GM21717 (cell line): Measurements from ENCODE around the gene KCNIP4.
A peak's percentile ranks its signal among the peaks of the same experiment; 100 is the strongest.
"Not testable (repeated sequence)": the region's sequence is repeated elsewhere in the genome, so short reads cannot be mapped to it uniquely, and the experiment has no call there.

Experiments
- ATAC-seq: cut with Tn5 transposase; IDR thresholded peaks from one replicate; pipeline ENCODE4 v1.9.1; 2021; ENCODE audit warnings: mild to moderate bottlenecking, moderate library complexity; ENCODE audit not compliant: unreplicated experiment

Gene KCNIP4

DNA sequence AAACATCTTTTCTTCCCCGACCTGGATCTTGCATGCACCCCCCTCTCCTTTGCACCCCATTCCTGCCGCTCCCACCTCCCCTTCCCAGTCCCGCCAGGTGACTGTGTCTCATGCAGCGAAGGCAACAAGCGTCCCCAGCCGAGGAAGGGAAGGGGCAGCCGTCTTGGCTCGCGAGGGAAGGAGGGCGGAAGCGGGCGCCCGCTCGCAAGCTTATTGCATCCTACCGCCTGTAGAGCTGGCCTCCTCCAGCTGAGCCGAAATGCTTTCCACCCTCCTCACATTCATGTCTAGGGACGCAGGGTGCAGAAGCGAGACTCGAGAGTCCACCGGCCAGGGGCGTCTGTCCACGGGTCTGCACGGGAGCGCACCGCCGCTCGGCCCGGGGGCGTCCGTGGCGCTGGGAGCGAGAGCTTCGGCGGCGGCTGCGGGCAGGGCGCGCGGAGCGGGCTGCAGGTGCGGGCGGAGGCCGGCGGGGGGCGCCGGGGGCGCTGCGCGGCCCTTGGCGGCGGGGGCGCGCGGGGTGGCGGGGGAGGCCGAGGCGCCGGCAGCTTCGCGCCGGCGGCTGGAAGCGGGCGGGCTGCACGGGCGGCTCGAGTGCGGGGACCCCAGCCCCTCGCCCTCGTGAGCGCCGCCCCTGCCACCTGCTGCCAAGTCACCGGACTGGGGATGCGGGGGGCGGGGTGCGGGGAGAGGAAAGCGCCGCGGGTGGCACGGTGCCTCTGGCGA, at the start of gene KCNIP4:
Gene KCNIP4, minus strand, starts transcription at position 426 of the 726 bp plus-strand sequence.
- ATAC-seq, result no peak

GRCh38 chr4:21996618-21997017, 48.0 kb upstream of the KCNIP4 start:
- not testable (repeated sequence) for ATAC-seq

- no peak for ATAC-seq
These were observed 43.8 kb upstream of the KCNIP4 start for GRCh38 chr4:21992330-21992729.

DNA sequence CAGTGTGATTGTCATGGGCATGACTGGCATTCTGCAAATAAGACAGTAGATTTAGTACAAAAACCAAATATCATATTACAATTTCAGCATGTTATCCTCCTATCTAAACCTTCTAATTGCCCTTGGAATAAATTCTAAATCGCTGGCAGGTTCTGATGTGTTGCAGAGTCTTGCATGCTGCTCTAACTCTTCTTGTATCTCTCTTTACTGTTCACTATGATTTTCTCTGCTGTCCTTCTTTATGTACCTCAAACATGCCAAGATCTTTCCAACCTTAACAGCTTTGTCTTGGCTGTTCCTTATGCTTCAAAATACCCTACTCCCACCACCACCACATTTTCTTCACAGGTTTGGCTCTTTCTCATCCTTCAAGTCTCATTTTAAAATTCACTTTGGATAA, 43.0 kb upstream of the KCNIP4 start:
- ATAC-seq, result no peak

DNA sequence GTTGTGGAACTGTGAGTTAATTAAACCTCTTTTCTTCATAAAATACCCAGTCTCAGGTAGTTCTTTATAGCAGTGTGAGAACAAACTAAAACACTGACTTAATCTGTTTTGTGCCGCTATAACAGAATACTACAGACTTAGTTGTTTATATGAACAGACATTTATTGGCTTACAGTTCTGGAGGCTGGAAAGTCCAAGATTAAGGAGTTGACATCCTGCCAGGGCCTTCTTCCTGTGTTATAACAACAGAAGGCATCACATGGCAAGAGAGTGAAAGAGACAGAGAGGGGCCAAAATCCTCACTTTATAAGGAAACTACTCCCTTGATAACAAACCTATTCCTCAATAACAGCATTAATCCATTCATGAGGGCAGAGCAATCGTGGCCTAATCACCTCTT, 42.5 kb upstream of the KCNIP4 start:
- no peak for ATAC-seq

GRCh38 chr4:21989351-21989750, 40.8 kb upstream of the KCNIP4 start:
- ATAC-seq, result no peak

- ATAC-seq, result no peak
These were observed 37.7 kb upstream of the KCNIP4 start for GRCh38 chr4:21986307-21986706.

DNA sequence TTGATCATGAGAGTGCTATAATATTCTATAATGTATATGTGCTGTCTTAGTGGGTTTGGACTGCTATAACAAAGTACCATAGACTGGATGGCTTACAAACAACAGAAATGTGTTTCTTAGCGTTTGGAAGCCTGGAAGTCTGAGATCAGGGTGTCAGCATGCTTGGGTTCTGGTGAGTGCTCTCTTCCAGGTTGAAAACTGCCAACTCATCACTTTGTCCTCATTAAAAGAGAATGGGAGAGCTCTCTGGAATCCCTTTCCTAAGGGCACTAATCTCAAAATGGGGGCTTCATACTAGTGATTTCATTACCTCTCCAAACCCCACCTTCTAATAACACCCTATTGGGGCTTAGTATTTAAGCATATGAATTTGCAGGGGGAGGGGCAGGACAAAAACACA, 33.5 kb upstream of the KCNIP4 start:
- ATAC-seq, result no peak

GRCh38 chr4:21979196-21979595, 30.6 kb upstream of the KCNIP4 start:
- no peak for ATAC-seq

DNA sequence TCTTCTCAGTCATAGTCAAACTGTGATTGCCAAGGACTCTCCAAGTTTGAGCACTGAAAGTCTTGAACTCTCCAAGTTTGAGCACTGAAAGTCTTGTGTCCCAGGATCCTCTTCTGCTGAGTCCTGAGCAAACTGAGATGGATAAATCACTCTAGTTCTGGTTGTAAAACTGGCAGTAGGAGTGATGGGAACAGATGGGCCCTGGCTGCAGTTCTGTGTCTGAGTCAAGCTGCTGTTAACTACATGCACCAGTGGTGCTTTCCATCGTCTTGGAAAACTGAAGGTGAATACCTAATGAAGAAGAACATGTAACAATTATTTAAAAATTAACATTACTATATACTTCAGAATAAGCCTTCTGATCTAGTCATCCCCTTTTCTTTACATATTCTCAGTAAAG, 27.6 kb upstream of the KCNIP4 start:
- no peak for ATAC-seq

- ATAC-seq, result no peak
These were observed 25.3 kb upstream of the KCNIP4 start for GRCh38 chr4:21973850-21974249.

DNA sequence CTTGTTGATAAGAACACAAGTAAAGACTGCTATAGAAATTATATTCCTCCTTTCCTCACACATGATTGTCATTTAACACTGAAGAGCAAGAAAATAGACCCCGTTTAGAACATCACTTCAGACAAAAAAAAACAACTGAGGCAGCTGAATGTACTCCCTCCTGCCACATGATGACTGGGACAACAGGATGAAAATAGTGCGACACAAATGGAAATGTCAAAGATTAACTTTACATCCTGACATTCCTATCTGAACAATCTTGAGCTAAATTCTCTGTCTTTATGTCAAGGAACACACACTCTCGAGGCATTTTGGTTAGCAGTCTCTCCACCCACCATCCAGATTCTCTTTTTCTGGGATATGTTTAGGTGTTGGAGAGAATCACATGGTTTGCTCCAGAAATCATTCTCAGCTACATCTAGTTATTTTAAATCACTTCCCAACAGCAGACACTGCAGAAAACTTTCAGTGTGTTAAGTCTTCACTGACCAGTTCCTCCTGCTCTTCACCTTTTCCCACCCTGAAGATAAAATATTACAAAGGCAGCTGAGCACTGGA, 16.3 kb upstream of the KCNIP4 start:
- no peak for ATAC-seq

- no peak for ATAC-seq
These were observed 14.1 kb upstream of the KCNIP4 start for GRCh38 chr4:21962691-21963090.

GRCh38 chr4:21960793-21961192, 12.2 kb upstream of the KCNIP4 start:
- ATAC-seq, result no peak

- no peak for ATAC-seq
These were observed 6.3 kb upstream of the KCNIP4 start for GRCh38 chr4:21954916-21955315.

- no peak for ATAC-seq
These were observed 5.1 kb upstream of the KCNIP4 start for GRCh38 chr4:21953653-21954052.

DNA sequence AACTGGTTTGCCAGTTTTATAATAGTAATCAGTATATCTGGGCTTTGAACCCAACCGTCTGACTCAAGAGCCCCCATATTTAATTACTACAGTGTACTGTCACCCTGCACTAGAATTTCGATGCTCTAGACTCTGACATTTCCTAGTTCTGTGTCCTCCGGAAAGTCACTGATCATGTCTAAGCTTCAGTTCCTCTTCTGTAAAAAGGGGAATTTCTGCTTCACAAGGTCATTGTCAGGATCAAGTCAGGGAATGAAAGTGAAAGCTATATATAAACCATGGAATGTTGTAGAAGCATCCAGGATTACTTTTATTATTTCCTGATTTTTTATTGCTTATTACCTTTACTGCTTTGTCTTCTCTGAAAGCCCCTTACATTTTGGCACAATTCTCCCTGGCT, 4.0 kb upstream of the KCNIP4 start:
- peak; percentile 58 for ATAC-seq

DNA sequence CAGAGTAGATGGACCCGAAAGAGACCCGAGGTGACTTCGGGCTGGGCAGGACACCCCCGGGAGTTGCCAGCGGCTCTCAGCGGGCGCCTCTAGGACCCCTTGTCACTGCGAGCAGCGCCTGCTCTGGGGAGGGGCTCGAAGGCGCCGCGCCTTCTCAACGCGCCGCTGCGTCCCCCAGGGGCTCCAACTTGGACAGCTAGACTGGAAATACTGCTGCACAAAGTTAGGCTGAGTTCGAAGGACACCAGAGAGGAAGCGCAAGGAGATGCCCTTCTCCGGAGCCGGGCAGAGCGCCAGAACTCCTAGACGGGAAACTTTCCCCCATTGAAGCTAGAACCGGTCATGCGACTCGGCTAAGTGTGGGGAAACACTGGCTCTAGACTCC, 493 bp upstream of the KCNIP4 start:
- no peak for ATAC-seq

DNA sequence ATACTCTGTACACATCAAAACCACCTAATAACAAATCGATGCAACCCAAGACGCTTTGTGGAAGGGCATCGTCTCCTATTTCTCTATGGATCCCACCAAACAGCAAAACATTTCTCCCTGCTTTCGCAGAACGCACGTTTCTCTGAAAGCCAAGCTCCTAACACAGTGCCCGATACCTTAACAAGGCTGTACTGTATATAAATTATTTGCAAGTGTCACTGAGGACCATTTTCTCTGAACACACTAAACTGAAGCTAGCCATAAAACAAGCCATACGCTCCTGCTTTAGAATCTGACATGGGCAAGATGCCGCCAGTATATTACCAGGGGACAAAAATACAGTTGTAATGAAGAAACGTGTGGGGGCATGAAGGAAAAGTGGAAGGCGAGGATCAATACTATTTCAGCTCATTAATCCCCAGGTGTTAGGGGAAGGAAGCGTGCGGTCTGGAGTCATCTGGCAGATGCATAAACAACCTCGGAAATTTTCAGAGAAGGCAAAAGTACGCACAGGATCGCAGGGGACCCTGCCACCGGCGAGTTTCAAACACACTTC, 703 bp downstream of the KCNIP4 start:
- no peak for ATAC-seq

GRCh38 chr4:21946858-21947257, 1.7 kb downstream of the KCNIP4 start:
- no peak for ATAC-seq

DNA sequence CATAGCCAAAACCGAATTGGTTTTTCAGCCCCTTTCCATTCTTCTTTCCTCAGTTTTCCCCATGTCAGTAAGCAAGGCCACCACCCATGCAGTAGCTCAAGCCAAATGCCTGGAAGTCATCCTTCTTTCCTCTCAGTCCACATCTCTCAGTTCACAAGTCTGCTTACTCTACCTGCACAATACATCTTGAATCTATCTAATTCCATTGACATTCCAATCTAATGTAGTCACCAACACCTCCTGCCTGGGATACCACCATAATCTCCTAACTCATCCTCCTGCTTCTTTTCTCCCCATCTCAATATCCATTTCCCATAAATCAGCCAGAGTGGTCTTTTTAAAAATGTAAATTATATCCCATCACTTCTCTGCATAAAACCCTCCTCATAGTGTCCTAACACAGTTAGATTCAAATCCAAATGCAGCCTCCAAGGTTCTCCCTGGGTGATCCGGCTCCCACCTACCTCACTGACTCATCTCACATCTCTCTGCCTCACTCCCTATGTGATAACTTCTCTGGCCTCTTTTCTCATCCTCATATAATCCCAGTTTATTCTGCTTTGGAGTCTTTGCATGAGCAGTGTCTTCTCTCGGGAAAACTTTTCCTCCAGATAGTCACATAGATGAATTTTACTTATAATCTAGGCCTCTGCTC, 26.9 kb downstream of the KCNIP4 start:
- ATAC-seq, result no peak

GRCh38 chr4:21915761-21916160, 32.8 kb downstream of the KCNIP4 start:
- no peak for ATAC-seq
